ENCODE measurements around the gene RIMS3.

RIMS3 gene

DNA sequence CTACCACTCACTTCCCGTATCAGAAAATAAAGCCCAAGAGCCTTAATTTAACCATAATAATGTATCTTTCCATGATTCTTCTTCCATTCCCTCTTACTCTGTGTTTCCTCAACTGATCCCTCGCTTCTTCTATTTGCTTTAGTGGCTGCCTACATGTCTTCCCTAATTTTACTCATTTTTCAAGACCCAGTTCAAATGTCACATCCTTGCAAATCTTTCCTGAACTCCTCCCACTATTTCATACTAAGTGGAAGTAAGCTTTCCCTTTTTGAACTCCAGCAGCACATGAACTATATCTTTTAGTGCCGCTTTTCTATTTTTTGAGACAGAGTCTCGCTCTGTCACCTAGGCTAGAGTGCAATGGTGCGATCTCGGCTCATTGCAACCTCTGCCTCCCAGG lies 22.2 kb upstream of the RIMS3 start:
- no peak for TF ChIP-seq Cebpa-rat (IDR thresholded peaks at IDR 0.05)
- Histone ChIP-seq H3K36me3 (peaks cover 5 to 34% (median 17%) of the 10 kb centered on the region in 11 experiments; a peak in 18 of 22 replicates), H3K27me3 (no peaks in the 10 kb centered on the region), H3K27ac (no peak overlapping the region), H3K4me3 (no peak overlapping the region), H3K4me1 (peaks cover 19 to 32% (median 26%) of the 10 kb centered on the region in 10 experiments), H4K20me1 (peaks cover 0 to 6% (median 0%) of the 10 kb centered on the region in 11 experiments; a peak in 3 of 22 replicates), H3K4me2 (no peak overlapping the region), H3K9ac (no peak overlapping the region), H3K9me3 (replicated peaks in 1 of 11) (peaks cover 0 to 4% (median 0%) of the 10 kb centered on the region in 11 experiments; a peak in 1 of 22 replicates)

DNA sequence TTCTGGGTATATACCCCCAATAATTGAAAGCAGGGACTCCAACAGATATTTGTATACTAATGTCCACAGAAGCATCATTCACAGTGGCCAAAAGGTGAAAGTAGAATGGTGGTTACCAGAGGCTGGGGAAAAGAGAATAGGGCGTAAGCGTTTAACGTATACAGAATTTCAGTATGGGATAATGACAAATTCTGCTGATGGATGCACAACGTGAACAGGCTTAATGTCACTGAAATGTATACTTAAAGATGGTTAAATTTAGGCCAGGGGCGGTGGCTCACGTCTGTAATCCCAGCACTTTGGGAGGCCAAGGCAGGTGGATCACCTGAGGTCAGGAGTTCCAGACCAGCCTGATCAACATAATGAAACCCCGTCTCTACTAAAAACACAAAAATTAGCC lies 21.6 kb upstream of the RIMS3 start:
- Histone ChIP-seq H3K4me2 (no peak overlapping the region), H3K36me3 (peaks cover 5 to 34% (median 17%) of the 10 kb centered on the region in 11 experiments; a peak in 18 of 22 replicates), H3K4me1 (peaks cover 16 to 31% (median 21%) of the 10 kb centered on the region in 10 experiments), H3K9me3 (replicated peaks in 1 of 11) (peaks cover 0 to 4% (median 0%) of the 10 kb centered on the region in 11 experiments; a peak in 1 of 22 replicates), H3K9ac (no peak overlapping the region), H3K27ac (no peak overlapping the region), H3K4me3 (no peak overlapping the region), H3K27me3 (no peaks in the 10 kb centered on the region), H4K20me1 (peaks cover 0 to 6% (median 0%) of the 10 kb centered on the region in 11 experiments; a peak in 3 of 22 replicates)
- no peak for TF ChIP-seq Cebpa-rat (IDR thresholded peaks at IDR 0.05)

DNA sequence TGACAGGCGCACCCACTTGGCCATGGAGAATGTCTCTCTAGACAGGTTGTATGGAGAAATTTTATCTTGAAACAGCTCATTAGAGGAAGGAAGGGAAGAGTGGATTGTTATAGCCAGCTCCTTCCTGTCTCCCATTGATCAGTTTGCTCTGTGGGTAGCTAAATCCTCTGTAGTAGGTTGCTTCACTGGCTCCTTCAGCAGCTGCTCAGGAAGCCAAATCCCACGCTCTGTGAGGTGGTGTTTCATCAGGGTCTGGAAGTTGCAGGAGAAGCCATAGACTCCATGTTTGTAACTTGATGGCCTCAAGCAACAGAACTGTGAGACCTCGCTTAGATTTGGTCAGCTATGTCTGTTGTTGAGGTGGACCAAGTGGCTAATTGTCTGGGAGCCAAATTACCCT lies 19.2 kb upstream of the RIMS3 start:
- TF ChIP-seq Cebpa-rat (IDR thresholded peaks at IDR 0.05): peak in 6 of 11 experiments; percentile 30 to 78 (median 56); a peak in 8 of 22 replicates
- peaks cover 5 to 33% (median 17%) of the 10 kb centered on the region in 11 experiments; a peak in 18 of 22 replicates for H3K36me3 ChIP-seq
- peaks cover 0 to 4% (median 0%) of the 10 kb centered on the region in 11 experiments; a peak in 1 of 22 replicates for H3K9me3 ChIP-seq (replicated peaks in 1 of 11)

DNA sequence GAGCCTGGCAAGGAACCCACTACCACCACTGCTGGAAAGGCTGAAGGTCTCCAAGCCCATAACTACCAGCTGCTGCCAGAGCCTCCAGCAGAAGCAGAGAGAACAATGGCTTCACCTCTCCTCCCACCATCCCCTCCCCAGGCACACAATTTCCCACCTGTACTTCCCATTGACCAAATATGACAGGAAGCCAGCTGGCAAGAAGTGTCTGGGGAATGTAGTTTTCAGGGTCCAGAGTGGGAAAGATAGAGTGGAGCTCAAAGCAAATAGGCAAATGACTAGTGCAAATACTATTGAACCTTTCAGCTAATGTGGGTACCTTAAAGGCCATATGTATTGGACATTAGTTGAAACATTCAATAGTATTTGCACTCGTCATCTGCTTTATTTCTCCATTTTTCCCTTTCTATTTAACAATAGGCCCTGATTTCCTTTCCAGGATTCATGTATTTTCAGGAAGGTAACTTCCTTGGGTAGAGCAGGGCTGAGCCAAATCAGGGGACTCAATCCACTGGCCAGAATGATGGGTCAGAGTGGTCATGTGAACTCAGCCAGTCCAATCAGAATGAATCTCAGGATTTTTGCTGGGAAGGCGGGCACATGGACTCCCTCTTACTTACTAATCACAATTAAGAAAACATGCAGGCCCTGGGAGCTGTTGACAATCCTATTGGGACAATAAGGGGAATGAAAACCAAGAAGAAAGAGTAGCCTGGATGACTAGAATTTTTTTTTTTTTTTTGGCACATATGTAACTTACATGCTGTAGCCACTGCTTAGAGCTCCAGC lies 13.9 kb upstream of the RIMS3 start:
- Histone ChIP-seq H3K4me2 (no peak overlapping the region), H3K27ac (no peak overlapping the region)
- no peak for TF ChIP-seq Cebpa-rat (IDR thresholded peaks at IDR 0.05)

More for the DNA sequence above, 19.2 kb upstream of the RIMS3 start:
- H3K27me3 ChIP-seq: no peaks in the 10 kb centered on the region
- H3K9ac ChIP-seq: peak overlapping the region in 1 of 11 experiments; percentile 15; a peak in 1 of 22 replicates
- peak overlapping the region; percentile 22 to 76 (median 50); a peak in 21 of 22 replicates for H3K4me2 ChIP-seq
- peaks cover 5 to 23% (median 9%) of the 10 kb centered on the region in 10 experiments; a peak in 18 of 20 replicates for H3K4me1 ChIP-seq
- H3K27ac ChIP-seq: peak overlapping the region in 7 of 11 experiments; percentile 20 to 72 (median 50); a peak in 14 of 22 replicates
- peaks cover 0 to 5% (median 0%) of the 10 kb centered on the region in 11 experiments; a peak in 1 of 22 replicates for H4K20me1 ChIP-seq
- H3K4me3 ChIP-seq: no peak overlapping the region

DNA sequence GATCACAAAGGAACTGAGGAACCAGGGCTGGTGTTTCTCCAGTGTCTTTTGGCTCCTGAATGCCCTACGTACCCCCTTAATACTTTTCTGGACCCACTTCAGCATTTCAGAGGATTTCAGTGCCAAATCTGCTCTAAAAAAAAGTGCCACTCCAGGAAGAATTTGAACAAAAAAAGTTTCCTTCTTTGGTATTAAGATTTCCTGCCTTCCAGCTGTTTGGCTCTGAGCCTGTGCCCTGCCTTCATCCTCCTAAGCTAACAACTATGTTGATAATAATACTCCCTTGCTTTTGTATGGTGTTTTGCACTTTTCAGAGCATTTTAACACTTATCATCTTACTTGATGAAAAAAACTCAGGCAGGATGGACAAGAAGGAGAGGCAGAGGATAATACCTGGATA lies 11.0 kb upstream of the RIMS3 start:
- Histone ChIP-seq H3K36me3 (no peaks in the 10 kb centered on the region), H3K27me3 (no peaks in the 10 kb centered on the region), H3K4me3 (no peak overlapping the region), H3K27ac (no peak overlapping the region), H3K9ac (peak overlapping the region in 1 of 11 experiments; percentile 2; a peak in 1 of 22 replicates), H4K20me1 (no peaks in the 10 kb centered on the region), H3K4me2 (peak overlapping the region in 6 of 11 experiments; percentile 4 to 37 (median 29); a peak in 6 of 22 replicates), H3K4me1 (peaks cover 0 to 11% (median 7%) of the 10 kb centered on the region in 10 experiments; a peak in 10 of 20 replicates), H3K9me3 (replicated peaks in 1 of 11) (no peaks in the 10 kb centered on the region)
- TF ChIP-seq Cebpa-rat (IDR thresholded peaks at IDR 0.05): no peak

More for the DNA sequence above, 13.9 kb upstream of the RIMS3 start:
- Histone ChIP-seq H3K4me1 (peaks cover 1 to 18% (median 9%) of the 10 kb centered on the region in 10 experiments; a peak in 19 of 20 replicates), H3K27me3 (no peaks in the 10 kb centered on the region), H4K20me1 (no peaks in the 10 kb centered on the region), H3K4me3 (no peak overlapping the region), H3K9ac (no peak overlapping the region), H3K9me3 (replicated peaks in 1 of 11) (no peaks in the 10 kb centered on the region; a peak in 1 of 22 replicates), H3K36me3 (no peaks in the 10 kb centered on the region)

DNA sequence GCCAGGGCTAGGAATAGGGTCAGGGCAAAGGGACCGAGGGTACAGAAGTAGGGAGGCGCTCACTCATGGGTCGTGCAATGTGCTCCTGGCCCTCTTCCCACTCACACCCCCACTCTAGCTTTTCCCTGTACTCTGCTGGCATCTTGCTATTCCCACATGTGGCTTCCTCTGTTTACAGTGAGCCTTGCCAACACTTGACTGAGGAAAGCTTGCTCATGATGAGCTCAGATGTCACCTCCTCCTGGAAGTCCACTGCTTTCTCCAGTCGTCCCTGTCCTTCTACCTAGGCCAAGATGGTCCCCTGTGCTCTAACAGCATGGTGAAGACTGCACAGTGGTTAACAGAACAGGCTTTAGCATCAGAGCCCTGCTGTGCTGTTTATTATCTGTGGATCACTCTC lies 8.0 kb upstream of the RIMS3 start:
- H3K4me3 ChIP-seq: no peak overlapping the region
- H3K9ac ChIP-seq: no peak overlapping the region
- H3K4me2 ChIP-seq: no peak overlapping the region
- H4K20me1 ChIP-seq: no peaks in the 10 kb centered on the region
- no peak for TF ChIP-seq Cebpa-rat (IDR thresholded peaks at IDR 0.05)
- H3K27me3 ChIP-seq: no peaks in the 10 kb centered on the region
- no peak overlapping the region for H3K27ac ChIP-seq
- H3K4me1 ChIP-seq: peaks cover 0 to 25% (median 20%) of the 10 kb centered on the region in 10 experiments; a peak in 16 of 20 replicates
- H3K9me3 ChIP-seq (replicated peaks in 1 of 11): no peaks in the 10 kb centered on the region
- H3K36me3 ChIP-seq: no peaks in the 10 kb centered on the region

DNA sequence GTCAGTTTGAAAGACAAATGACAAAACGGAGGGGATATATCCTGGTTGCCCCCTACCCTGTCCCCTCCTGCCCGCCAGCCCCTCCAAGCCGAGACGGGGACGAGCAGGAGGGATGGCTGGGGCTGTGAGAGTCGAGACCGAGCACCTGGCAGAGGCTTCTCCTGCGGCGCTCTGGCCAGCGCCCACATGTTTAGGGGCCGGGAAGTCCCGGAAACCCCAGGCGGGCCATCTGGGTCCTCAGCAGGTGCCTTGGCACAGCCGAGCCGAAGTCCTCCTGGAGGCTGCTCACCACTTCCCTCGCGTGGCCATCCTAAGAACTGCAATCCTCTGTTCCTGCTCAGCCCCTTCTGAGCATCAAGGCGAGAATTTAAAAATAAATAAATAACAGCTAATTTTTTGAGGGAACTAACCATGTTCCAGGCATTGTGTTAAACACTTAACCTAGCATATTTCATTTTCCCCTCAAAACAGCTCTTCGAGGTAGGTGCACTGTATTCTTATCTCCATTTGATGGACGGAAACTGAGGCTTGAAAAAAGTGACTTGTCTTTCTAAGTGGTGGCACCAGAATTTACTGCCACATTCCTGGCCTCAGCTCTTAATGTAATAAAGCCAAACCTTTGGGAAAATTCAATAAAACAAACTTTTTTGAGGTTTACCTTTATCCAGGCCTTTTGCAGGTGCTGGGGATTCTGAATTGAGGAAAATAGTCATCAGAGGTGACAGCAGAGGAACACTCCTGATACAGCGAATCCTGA lies 3.5 kb upstream of the RIMS3 start:
- TF ChIP-seq Cebpa-rat (IDR thresholded peaks at IDR 0.05): no peak
- peak overlapping the region in 5 of 10 experiments; percentile 39 to 59 (median 45); a peak in 10 of 20 replicates for H3K4me3 ChIP-seq

DNA sequence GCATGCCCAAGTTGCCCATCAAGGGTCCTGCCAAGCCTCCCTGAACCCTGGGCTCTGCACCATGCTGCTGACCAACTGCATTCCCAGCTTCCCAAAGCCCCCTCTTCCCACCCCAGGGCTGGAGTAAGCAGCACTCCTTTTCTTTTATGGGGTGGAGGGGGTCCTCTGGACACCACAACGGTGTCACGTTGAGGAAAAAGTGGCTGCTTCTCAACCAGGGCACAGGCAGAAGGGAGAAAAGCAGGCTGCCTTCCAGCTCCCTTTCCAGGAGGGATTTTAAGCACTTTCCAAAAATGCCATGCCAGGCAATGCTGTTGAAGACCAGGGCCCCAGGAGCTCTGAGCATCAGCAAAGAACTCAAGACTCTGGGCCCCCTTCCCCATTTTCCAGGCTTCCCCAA lies 691 bp downstream of the RIMS3 start:
- Histone ChIP-seq H4K20me1 (peaks cover 0 to 48% (median 14%) of the 10 kb centered on the region in 11 experiments; a peak in 12 of 22 replicates), H3K4me2 (peak overlapping the region; percentile 73 to 100 (median 88)), H3K27ac (peak overlapping the region in 6 of 11 experiments; percentile 66 to 93 (median 88); a peak in 11 of 22 replicates), H3K4me3 (peak overlapping the region; percentile 65 to 82 (median 72)), H3K9me3 (replicated peaks in 1 of 11) (no peaks in the 10 kb centered on the region), H3K36me3 (peaks cover 0 to 4% (median 0%) of the 10 kb centered on the region in 11 experiments; a peak in 1 of 22 replicates), H3K4me1 (peaks cover 45 to 87% (median 75%) of the 10 kb centered on the region in 10 experiments), H3K9ac (peak overlapping the region in 10 of 11 experiments; percentile 68 to 82 (median 80); a peak in 16 of 22 replicates), H3K27me3 (no peaks in the 10 kb centered on the region)
- no peak for TF ChIP-seq Cebpa-rat (IDR thresholded peaks at IDR 0.05)

More for the DNA sequence above, 3.5 kb upstream of the RIMS3 start:
- peak overlapping the region in 2 of 11 experiments; percentile 22 to 26; a peak in 1 of 22 replicates for H3K27ac ChIP-seq
- peak overlapping the region in 1 of 11 experiments; percentile 41; a peak in 1 of 22 replicates for H3K9ac ChIP-seq
- peaks cover 0 to 9% (median 0%) of the 10 kb centered on the region in 11 experiments; a peak in 8 of 22 replicates for H4K20me1 ChIP-seq
- H3K27me3 ChIP-seq: no peaks in the 10 kb centered on the region
- H3K4me2 ChIP-seq: peak overlapping the region; percentile 70 to 98 (median 83)
- peaks cover 18 to 46% (median 33%) of the 10 kb centered on the region in 10 experiments for H3K4me1 ChIP-seq
- no peaks in the 10 kb centered on the region for H3K36me3 ChIP-seq
- H3K9me3 ChIP-seq (replicated peaks in 1 of 11): no peaks in the 10 kb centered on the region

Measured in BLaER1 treated with 17β-estradiol and CSF1 and Interleukin-3, amounts not matched to agents 10 nM and 100 nM (cell line).